ENCODE measurements around the gene ANP32B. TPM values are rescaled to one million over a fixed set of nuclear protein-coding genes. Genes with fewer than 3 reads are reported as not detected.

ANP32B gene
- total and polyA plus RNA-seq, 2 experiments from 2014 or later = 13.1 to 114 TPM

DNA sequence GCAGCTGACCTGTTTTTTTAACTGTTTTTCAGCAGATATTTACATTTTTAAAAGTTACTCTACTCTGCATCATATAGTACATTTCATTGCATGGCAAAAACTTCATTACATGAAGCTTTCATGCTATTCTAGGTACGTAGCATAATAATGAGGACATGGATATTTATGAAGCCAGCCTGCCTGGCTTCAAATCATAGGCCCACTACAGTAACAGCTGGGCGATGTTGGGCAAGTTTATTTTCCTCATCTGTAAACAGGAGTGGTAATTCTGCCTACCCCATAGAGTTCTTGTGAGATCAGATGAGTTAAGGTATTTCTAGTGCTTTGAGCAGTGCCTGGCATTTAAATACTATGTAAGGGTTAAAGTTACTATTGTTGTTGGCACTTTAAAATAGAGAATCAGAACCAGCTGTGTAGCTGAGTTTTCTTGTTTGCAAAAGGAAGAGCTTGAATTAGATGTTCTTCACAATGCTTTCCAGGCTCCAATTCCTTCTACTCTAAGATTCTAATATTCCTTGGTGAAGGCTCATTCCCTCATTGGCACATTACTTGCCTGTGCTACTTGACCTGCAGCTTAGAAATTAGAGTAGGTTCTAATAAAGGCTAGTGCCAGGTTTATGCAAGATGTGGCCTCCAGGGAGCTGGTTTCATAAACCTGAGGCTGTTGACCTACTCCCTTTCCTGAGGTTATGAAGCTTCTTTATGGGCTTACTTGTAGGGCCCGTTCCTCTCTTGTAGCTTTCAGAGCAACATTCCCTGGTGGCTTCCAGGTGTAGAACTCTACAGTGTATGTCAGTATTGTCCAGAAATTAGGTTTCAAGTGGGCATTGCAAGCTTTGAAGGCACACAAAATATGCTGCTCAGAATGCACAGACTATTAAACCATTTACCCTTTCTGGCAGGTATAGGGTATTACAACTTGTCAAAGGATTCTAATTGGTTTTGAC, 14.5 kb downstream of the ANP32B start (continued):
- TF ChIP-seq, protein P1, sequence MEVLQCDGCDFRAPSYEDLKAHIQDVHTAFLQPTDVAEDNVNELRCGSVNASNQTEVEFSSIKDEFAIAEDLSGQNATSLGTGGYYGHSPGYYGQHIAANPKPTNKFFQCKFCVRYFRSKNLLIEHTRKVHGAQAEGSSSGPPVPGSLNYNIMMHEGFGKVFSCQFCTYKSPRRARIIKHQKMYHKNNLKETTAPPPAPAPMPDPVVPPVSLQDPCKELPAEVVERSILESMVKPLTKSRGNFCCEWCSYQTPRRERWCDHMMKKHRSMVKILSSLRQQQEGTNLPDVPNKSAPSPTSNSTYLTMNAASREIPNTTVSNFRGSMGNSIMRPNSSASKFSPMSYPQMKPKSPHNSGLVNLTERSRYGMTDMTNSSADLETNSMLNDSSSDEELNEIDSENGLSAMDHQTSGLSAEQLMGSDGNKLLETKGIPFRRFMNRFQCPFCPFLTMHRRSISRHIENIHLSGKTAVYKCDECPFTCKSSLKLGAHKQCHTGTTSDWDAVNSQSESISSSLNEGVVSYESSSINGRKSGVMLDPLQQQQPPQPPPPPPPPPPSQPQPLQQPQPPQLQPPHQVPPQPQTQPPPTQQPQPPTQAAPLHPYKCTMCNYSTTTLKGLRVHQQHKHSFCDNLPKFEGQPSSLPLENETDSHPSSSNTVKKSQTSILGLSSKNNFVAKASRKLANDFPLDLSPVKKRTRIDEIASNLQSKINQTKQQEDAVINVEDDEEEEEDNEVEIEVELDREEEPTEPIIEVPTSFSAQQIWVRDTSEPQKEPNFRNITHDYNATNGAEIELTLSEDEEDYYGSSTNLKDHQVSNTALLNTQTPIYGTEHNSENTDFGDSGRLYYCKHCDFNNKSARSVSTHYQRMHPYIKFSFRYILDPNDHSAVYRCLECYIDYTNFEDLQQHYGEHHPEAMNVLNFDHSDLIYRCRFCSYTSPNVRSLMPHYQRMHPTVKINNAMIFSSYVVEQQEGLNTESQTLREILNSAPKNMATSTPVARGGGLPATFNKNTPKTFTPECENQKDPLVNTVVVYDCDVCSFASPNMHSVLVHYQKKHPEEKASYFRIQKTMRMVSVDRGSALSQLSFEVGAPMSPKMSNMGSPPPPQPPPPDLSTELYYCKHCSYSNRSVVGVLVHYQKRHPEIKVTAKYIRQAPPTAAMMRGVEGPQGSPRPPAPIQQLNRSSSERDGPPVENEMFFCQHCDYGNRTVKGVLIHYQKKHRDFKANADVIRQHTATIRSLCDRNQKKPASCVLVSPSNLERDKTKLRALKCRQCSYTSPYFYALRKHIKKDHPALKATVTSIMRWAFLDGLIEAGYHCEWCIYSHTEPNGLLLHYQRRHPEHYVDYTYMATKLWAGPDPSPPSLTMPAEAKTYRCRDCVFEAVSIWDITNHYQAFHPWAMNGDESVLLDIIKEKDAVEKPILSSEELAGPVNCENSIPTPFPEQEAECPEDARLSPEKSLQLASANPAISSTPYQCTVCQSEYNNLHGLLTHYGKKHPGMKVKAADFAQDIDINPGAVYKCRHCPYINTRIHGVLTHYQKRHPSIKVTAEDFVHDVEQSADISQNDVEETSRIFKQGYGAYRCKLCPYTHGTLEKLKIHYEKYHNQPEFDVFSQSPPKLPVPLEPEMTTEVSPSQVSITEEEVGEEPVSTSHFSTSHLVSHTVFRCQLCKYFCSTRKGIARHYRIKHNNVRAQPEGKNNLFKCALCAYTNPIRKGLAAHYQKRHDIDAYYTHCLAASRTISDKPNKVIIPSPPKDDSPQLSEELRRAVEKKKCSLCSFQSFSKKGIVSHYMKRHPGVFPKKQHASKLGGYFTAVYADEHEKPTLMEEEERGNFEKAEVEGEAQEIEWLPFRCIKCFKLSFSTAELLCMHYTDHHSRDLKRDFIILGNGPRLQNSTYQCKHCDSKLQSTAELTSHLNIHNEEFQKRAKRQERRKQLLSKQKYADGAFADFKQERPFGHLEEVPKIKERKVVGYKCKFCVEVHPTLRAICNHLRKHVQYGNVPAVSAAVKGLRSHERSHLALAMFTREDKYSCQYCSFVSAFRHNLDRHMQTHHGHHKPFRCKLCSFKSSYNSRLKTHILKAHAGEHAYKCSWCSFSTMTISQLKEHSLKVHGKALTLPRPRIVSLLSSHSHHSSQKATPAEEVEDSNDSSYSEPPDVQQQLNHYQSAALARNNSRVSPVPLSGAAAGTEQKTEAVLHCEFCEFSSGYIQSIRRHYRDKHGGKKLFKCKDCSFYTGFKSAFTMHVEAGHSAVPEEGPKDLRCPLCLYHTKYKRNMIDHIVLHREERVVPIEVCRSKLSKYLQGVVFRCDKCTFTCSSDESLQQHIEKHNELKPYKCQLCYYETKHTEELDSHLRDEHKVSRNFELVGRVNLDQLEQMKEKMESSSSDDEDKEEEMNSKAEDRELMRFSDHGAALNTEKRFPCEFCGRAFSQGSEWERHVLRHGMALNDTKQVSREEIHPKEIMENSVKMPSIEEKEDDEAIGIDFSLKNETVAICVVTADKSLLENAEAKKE (CRISPR knock-in tag; IDR thresholded peaks at IDR 0.05) = no peak
- TF ChIP-seq, protein P2, sequence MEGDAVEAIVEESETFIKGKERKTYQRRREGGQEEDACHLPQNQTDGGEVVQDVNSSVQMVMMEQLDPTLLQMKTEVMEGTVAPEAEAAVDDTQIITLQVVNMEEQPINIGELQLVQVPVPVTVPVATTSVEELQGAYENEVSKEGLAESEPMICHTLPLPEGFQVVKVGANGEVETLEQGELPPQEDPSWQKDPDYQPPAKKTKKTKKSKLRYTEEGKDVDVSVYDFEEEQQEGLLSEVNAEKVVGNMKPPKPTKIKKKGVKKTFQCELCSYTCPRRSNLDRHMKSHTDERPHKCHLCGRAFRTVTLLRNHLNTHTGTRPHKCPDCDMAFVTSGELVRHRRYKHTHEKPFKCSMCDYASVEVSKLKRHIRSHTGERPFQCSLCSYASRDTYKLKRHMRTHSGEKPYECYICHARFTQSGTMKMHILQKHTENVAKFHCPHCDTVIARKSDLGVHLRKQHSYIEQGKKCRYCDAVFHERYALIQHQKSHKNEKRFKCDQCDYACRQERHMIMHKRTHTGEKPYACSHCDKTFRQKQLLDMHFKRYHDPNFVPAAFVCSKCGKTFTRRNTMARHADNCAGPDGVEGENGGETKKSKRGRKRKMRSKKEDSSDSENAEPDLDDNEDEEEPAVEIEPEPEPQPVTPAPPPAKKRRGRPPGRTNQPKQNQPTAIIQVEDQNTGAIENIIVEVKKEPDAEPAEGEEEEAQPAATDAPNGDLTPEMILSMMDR (conservative IDR thresholded peaks at IDR 0.05; ENCODE audit: low read depth in 2 of 2) = no peak
- no peak for TF ChIP-seq JUNB (IDR thresholded peaks at IDR 0.05; ENCODE audit: unreplicated experiment)
- TF ChIP-seq NANOG (IDR thresholded peaks at IDR 0.05; ENCODE audit: borderline replicate concordance) = no peak

DNA sequence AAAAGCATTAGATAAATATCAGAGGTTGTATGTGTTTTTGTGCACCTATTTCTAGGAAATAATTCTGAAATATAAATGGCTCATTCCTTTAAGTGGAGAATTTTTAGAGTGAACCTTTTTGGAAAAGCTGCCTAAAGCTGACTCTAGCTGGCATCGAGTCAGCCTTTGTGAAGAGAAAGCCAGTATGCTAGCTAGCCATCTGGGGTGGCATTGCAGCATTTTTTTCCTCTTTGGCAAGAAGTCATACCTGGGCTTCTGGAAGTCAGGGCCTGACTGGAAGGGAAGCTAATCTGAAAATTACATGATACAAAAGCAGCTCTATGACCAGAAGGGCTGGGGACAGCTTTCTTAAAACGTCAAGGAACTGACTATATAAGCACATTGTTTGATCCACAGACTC, 19.7 kb downstream of the ANP32B start:
- H2AFZ ChIP-seq = no peak overlapping the region
- H3K79me2 ChIP-seq (replicated peaks; ENCODE audit: insufficient read depth) = peaks cover 7% of the 10 kb centered on the region
- H3K27me3 ChIP-seq (ENCODE audit: insufficient read depth) = no peaks in the 10 kb centered on the region
- DNase-seq (ENCODE audit: low spot score) = no peak
- no peak overlapping the region for H3K27ac Mint-ChIP-seq
- no peak overlapping the region for H3K4me3 ChIP-seq
- H3K4me1 Mint-ChIP-seq = no peaks in the 10 kb centered on the region
- no peaks in the 10 kb centered on the region for H3K27me3 Mint-ChIP-seq (ENCODE audit: insufficient read depth, low read depth, poor library complexity)
- H3K4me3 Mint-ChIP-seq = no peak overlapping the region
- peaks cover 63% of the 10 kb centered on the region for H3K36me3 Mint-ChIP-seq (ENCODE audit: low read depth)
- H4K20me1 ChIP-seq (replicated peaks; ENCODE audit: insufficient read depth) = peaks cover 18% of the 10 kb centered on the region
- H3F3A ChIP-seq (replicated peaks; ENCODE audit: low read depth) = no peaks in the 10 kb centered on the region
- no peaks in the 10 kb centered on the region for H3K9me3 Mint-ChIP-seq
- no peak for ATAC-seq
- H3K27ac ChIP-seq (ENCODE audit: low read depth) = no peak overlapping the region
- peaks cover 42% of the 10 kb centered on the region for H3K36me3 ChIP-seq (ENCODE audit: insufficient read depth)
- H3K9me2 ChIP-seq (ENCODE audit: insufficient read depth) = no peaks in the 10 kb centered on the region
- no peak overlapping the region for H3K4me2 ChIP-seq
- no peaks in the 10 kb centered on the region for H3K4me1 ChIP-seq (ENCODE audit: insufficient read depth)
- TF ChIP-seq ZNF114 (CRISPR knock-in tag; IDR thresholded peaks at IDR 0.05) (no peak), EZH2phosphoT487 (IDR thresholded peaks at IDR 0.05; ENCODE audit: unreplicated experiment) (no peak), JUNB (IDR thresholded peaks at IDR 0.05; ENCODE audit: unreplicated experiment) (no peak)
- TF ChIP-seq, protein P1 (CRISPR knock-in tag; IDR thresholded peaks at IDR 0.05) = no peak

Data from GM23338 (cell line).